ENCODE results near the gene TMEM202.
"Not testable (repeated sequence)": the region's sequence is repeated elsewhere in the genome, so short reads cannot be mapped to it uniquely, and the experiment has no call there.

TMEM202 gene

GRCh38 chr15:72397796-72398588 is at the start of gene TMEM202:
TSS of gene TMEM202 (plus strand) at chr15:72398305. CDS start at chr15:72398327, 22 bp downstream.
- DNase-seq = no peak

- DNase-seq = no peak
Observed at GRCh38 chr15:72353266-72353665, 44.8 kb upstream of the TMEM202 start.

GRCh38 chr15:72354496-72354895 is 43.6 kb upstream of the TMEM202 start:
- no peak for DNase-seq

GRCh38 chr15:72358121-72358520 is 40.0 kb upstream of the TMEM202 start:
- no peak for DNase-seq

GRCh38 chr15:72358650-72359171 is 39.4 kb upstream of the TMEM202 start:
- no peak for DNase-seq

- no peak for DNase-seq
Observed at GRCh38 chr15:72361176-72361575, 36.9 kb upstream of the TMEM202 start.

GRCh38 chr15:72365844-72366243 is 32.3 kb upstream of the TMEM202 start:
- DNase-seq = no peak

- DNase-seq = no peak
Observed at GRCh38 chr15:72368325-72368724, 29.8 kb upstream of the TMEM202 start.

GRCh38 chr15:72368899-72369298 is 29.2 kb upstream of the TMEM202 start:
- no peak for DNase-seq

- DNase-seq = no peak
Observed at GRCh38 chr15:72369964-72370363, 28.1 kb upstream of the TMEM202 start.

- no peak for DNase-seq
Observed at GRCh38 chr15:72372361-72372760, 25.7 kb upstream of the TMEM202 start.

GRCh38 chr15:72375501-72375845 is 22.6 kb upstream of the TMEM202 start:
- DNase-seq = no peak

GRCh38 chr15:72375846-72376581 is 22.1 kb upstream of the TMEM202 start, which contains the start of gene HEXA:
TSS of gene HEXA (minus strand) at chr15:72376014. CDS start at chr15:72375972, 42 bp downstream.
- peak; percentile 100 for DNase-seq

- no peak for DNase-seq
Observed at GRCh38 chr15:72377331-72377730, 20.8 kb upstream of the TMEM202 start.

GRCh38 chr15:72379106-72379505 is 19.0 kb upstream of the TMEM202 start:
- not testable (repeated sequence) for DNase-seq

GRCh38 chr15:72379856-72380430 is 18.2 kb upstream of the TMEM202 start:
- DNase-seq = no peak

- DNase-seq = no peak
Observed at GRCh38 chr15:72380743-72381142, 17.4 kb upstream of the TMEM202 start.

GRCh38 chr15:72382146-72382545 is 16.0 kb upstream of the TMEM202 start:
- no peak for DNase-seq

- no peak for DNase-seq
Observed at GRCh38 chr15:72387741-72388140, 10.4 kb upstream of the TMEM202 start.

- DNase-seq = no peak
Observed at GRCh38 chr15:72389231-72389630, 8.9 kb upstream of the TMEM202 start.

GRCh38 chr15:72396331-72396730 is 1.8 kb upstream of the TMEM202 start:
- DNase-seq = not testable (repeated sequence)

- no peak for DNase-seq
Observed at GRCh38 chr15:72398648-72399047, 543 bp downstream of the TMEM202 start.

GRCh38 chr15:72402726-72403125 is 4.6 kb downstream of the TMEM202 start:
- DNase-seq = no peak

GRCh38 chr15:72404356-72404755 is 6.3 kb downstream of the TMEM202 start:
- DNase-seq = no peak
